HCT116 (cell line): Measurements from ENCODE around the gene TMEM147. TPM values are rescaled to one million over a fixed set of nuclear protein-coding genes. Genes with fewer than 3 reads are reported as not detected.

ENCODE experiments used
- ATAC-seq: fragments of 200-7000 bp; cut with Tn5 transposase; 2 replicates; pipeline ENCODE4 v1.9.1; 2020; ENCODE audit warnings: mild to moderate bottlenecking, moderate library complexity
- BruUV-seq: library from RNA; stranded (reverse); fragments of 400-500 nt; replicated peaks from 2 replicates; lab custom pipeline; 2021; lab: Mats Ljungman, UMichigan
- CTCF ChIA-PET: fragments of 300-600 bp; sonication (Branson Sonifier 250); formaldehyde crosslinking; loops from one replicate; lab custom pipeline; 2021; ENCODE audit warnings: antibody characterized with exemption; lab: Charles Lee
- POLR2A ChIA-PET: fragments of 300-600, 350-600 bp; sonication (Branson Sonifier 250); formaldehyde crosslinking; loops from one replicate; lab custom pipeline; 2021; ENCODE audit warnings: antibody characterized with exemption; lab: Charles Lee
- RAD21 ChIA-PET, 2 experiments: fragments of 300-600 bp; sonication (Branson Sonifier 250); formaldehyde crosslinking; loops; one replicate each; lab custom pipeline; 2023; ENCODE audit warnings: low total read pairs in 2 of 2; ENCODE audit not compliant: uncharacterized antibody in 2 of 2, unreplicated experiment in 2 of 2, low non-redundant PET in 1 of 2; lab: Charles Lee
- DNase-seq: peaks from one replicate; pipeline ENCODE4 v3.0.0-alpha.2; 2010; ENCODE audit warnings: low read depth, low spot score
- H2AFZ ChIP-seq: fragments of 200-600 bp; shearing (Covaris generic), sonication (generic); 2 replicates; pipeline ENCODE4 v1.6.1; 2017; ENCODE audit warnings: low read depth, mixed run types, mixed read lengths, antibody characterized with exemption, low read length; ENCODE audit not compliant: poor library complexity, severe bottlenecking
- H3K27ac ChIP-seq: 2 replicates; pipeline ENCODE4 v1.5.1; 2012; ENCODE audit warnings: low read depth, low read length
- H3K27me3 ChIP-seq: fragments of 200-600 bp; sonication (generic); 2 replicates; pipeline ENCODE4 v1.6.1; 2016; ENCODE audit warnings: mixed run types, low read length, mixed read lengths; ENCODE audit not compliant: insufficient read depth
- H3K36me3 ChIP-seq, 2 experiments: fragments of 200-500 bp in 1 of 2; fragments of 200-600 bp in 1 of 2; sonication (Bioruptor generic) in 1 of 2; sonication (generic) in 1 of 2; 2 replicates each; pipeline versions ENCODE4 v1.5.1 to v1.6.1; 2014 to 2016; ENCODE audit warnings: low read length in 2 of 2, inconsistent platforms in 1 of 2, mixed read lengths in 1 of 2, mixed run types in 1 of 2; ENCODE audit not compliant: insufficient read depth in 2 of 2, control insufficient read depth in 1 of 2
- H3K4me1 ChIP-seq, 2 experiments: fragments of 200-600 bp in 1 of 2; sonication (generic) in 1 of 2; 2 replicates each; pipeline versions ENCODE4 v1.5.1 to v1.6.1; 2012 to 2017; ENCODE audit warnings: low read length in 2 of 2, inconsistent platforms in 1 of 2, mild to moderate bottlenecking in 1 of 2, mixed read lengths in 1 of 2, mixed run types in 1 of 2, moderate library complexity in 1 of 2; ENCODE audit not compliant: insufficient read depth in 2 of 2, control insufficient read depth in 1 of 2
- H3K4me2 ChIP-seq: fragments of 200-600 bp; sonication (generic); 2 replicates; pipeline ENCODE4 v1.6.1; 2017; ENCODE audit warnings: mixed run types, low read length, mixed read lengths
- H3K4me3 ChIP-seq, 2 experiments: fragments of 200-600 bp in 1 of 2; sonication (generic) in 1 of 2; replicated peaks in 1 of 2; 2 replicates each; pipeline ENCODE4 v1.5.1; 2011 to 2016; ENCODE audit warnings: low read length in 2 of 2, control low read depth in 1 of 2, low read depth in 1 of 2, mild to moderate bottlenecking in 1 of 2, mixed read lengths in 1 of 2, mixed run types in 1 of 2
- H3K79me2 ChIP-seq: fragments of 200-600 bp; sonication (generic); 2 replicates; pipeline ENCODE4 v1.6.1; 2017; ENCODE audit warnings: mild to moderate bottlenecking, mixed run types, low read length, moderate library complexity, mixed read lengths; ENCODE audit not compliant: insufficient read depth
- H3K9ac ChIP-seq: fragments of 200-600 bp; sonication (generic); 2 replicates; pipeline ENCODE4 v1.6.1; 2016; ENCODE audit warnings: low read length, mixed read lengths
- H3K9me2 ChIP-seq: fragments of 200-600 bp; sonication (generic), shearing (Covaris generic); 2 replicates; pipeline ENCODE4 v1.6.1; 2017; ENCODE audit warnings: mixed run types, mild to moderate bottlenecking, moderate library complexity; ENCODE audit not compliant: insufficient read depth
- H3K9me3 ChIP-seq, 2 experiments: fragments of 200-500 bp in 1 of 2; fragments of 200-600 bp in 1 of 2; sonication (Bioruptor generic) in 1 of 2; sonication (generic) in 1 of 2; 2 replicates each; pipeline ENCODE4 v1.6.1; 2014 to 2017; ENCODE audit warnings: low read length in 2 of 2, mixed read lengths in 2 of 2, inconsistent platforms in 1 of 2, low read depth in 1 of 2, mild to moderate bottlenecking in 1 of 2, mixed run types in 1 of 2, moderate library complexity in 1 of 2; ENCODE audit not compliant: control insufficient read depth in 1 of 2, insufficient read depth in 1 of 2
- H4K20me1 ChIP-seq: fragments of 200-600 bp; sonication (generic), shearing (Covaris generic); 2 replicates; pipeline ENCODE4 v1.6.1; 2017; ENCODE audit warnings: mixed run types, mild to moderate bottlenecking, moderate library complexity; ENCODE audit not compliant: insufficient read depth
- CBX3 ChIP-seq: IDR thresholded peaks from 2 replicates; pipeline ENCODE4 v1.6.1; 2012; ENCODE audit warnings: low read depth
- POLR2AphosphoS5 ChIP-seq: IDR thresholded peaks from 2 replicates; pipeline ENCODE4 v1.6.1; 2011; ENCODE audit warnings: mild to moderate bottlenecking, low read depth, low read length, moderate library complexity
- ZFX ChIP-seq: fragments of 450-650 bp; IDR thresholded peaks from 2 replicates; pipeline ENCODE4 v1.6.1; 2017
- intact Hi-C: fragments of 100-400 bp; cut with micrococcal nuclease; formaldehyde crosslinking; loops from 2 replicates; pipeline ENCODE4 v1.10.0; 2022
- total RNA-seq: library from RNA; stranded (reverse); gene quantifications from one replicate; pipeline ENCODE4 v1.2.1, GENCODE V29; 2021; ENCODE audit not compliant: unreplicated experiment

The TMEM147 gene
- total RNA-seq, 1 experiment from 2014 or later, result 128 TPM

DNA sequence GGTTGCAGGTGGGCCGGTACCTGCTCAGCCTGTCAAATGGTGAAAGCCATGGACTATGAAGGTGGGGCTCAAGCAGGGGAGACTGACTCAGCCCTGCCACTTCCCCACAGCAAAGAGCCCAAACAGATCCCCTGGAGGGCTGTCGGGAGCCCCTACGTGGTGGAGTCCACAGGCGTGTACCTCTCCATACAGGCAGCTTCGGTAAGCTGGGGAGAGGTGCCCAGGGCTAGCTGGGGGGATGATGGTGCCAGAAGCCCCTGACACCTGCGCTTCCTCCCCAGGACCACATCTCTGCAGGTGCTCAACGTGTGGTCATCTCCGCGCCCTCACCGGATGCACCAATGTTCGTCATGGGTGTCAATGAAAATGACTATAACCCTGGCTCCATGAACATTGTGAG, 3.2 kb upstream of the TMEM147 start:
- DNase-seq (no peak), ATAC-seq (no peak)
- Histone ChIP-seq H4K20me1 (no peaks in the 10 kb centered on the region), H3K4me1 (peaks cover 9 to 18% of the 10 kb centered on the region in 2 experiments), H3K27me3 (no peaks in the 10 kb centered on the region), H3K9me2 (no peaks in the 10 kb centered on the region), H3K9ac (no peak overlapping the region), H3K4me3 (no peak overlapping the region), H3K27ac (no peak overlapping the region), H3K36me3 (peaks cover 8 to 38% of the 10 kb centered on the region in 2 experiments; a peak in 3 of 4 replicates), H3K79me2 (peaks cover 43% of the 10 kb centered on the region), H3K9me3 (no peaks in the 10 kb centered on the region), H3K4me2 (no peak overlapping the region), H2AFZ (no peak overlapping the region)
- RAD21 ChIA-PET, result no interaction called here
- intact Hi-C loops, result loop anchor here (10.0 kb wide), 1 partner anchor 393 kb away; the partner anchor contains the start of gene LRFN3
- no TSS peak for BruUV-seq
- POLR2A ChIA-PET, result no interaction called here
- no peak for TF ChIP-seq ZFX
- TF ChIP-seq CBX3, result no peak
- CTCF ChIA-PET, result no interaction called here

DNA sequence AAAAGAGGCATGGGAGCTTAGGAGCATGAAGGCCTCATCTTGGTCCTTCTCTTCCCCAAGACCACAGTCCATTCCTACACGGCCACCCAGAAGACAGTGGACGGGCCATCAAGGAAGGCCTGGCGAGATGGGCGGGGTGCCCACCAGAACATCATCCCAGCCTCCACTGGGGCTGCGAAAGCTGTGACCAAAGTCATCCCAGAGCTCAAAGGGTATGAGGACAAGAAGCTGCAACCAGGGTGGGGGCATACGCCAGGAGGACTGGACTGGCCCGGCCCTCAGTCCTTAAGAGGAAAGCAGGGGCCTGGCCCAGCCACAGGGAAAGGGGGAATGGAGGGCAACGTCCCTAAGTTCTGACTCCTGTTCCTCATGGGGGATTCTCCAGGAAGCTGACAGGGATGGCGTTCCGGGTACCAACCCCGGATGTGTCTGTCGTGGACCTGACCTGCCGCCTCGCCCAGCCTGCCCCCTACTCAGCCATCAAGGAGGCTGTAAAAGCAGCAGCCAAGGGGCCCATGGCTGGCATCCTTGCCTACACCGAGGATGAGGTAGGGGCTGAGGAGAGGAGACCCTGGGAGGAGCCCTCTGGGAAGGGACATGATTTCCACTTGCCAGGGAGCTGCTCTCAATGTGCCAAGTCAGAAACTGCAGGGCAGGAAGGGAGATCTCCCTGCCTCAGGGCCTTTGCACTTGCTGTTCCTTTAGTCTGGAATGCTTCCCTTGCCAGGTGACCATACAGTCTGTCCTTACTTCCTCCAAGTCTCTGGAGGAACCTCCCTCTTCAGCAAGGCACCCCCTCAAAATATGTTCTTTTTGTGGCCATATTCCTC, 1.9 kb upstream of the TMEM147 start:
- Histone ChIP-seq H3K9me2 (no peaks in the 10 kb centered on the region), H3K4me1 (peaks cover 9 to 18% of the 10 kb centered on the region in 2 experiments), H3K27ac (no peak overlapping the region), H3K79me2 (peaks cover 53% of the 10 kb centered on the region), H3K4me3 (peak overlapping the region; percentile 69 to 100), H3K9ac (peak overlapping the region; percentile 100; the same call in 1 of the 2 replicates), H3K36me3 (peaks cover 11 to 42% of the 10 kb centered on the region in 2 experiments; a peak in 3 of 4 replicates)
- CTCF ChIA-PET, result no interaction called here
- no TSS peak for BruUV-seq
- intact Hi-C loops, result loop anchor here (10.0 kb wide), 1 partner anchor 391 kb away; the partner anchor contains the start of gene LRFN3
- no peak for DNase-seq
- TF ChIP-seq POLR2AphosphoS5, result 0 out of 2 replicates have a peak, but pooled peaks have one; percentile 15
- no peak for TF ChIP-seq ZFX
- TF ChIP-seq, all 23 proteins: peak for 1
- ChIA-PET POLR2A (interaction anchor here (0.8 kb wide), 1 partner anchor 100 kb away, joined by 3 read pairs; no protein-coding TSS in a partner anchor), RAD21 (no interaction called here)
- H3K4me2 ChIP-seq, result peak overlapping the region; percentile 98
- H3K27me3 ChIP-seq, result no peaks in the 10 kb centered on the region
- H4K20me1 ChIP-seq, result no peaks in the 10 kb centered on the region
- H2AFZ ChIP-seq, result no peak overlapping the region
- H3K9me3 ChIP-seq, result no peaks in the 10 kb centered on the region
- no peak for ATAC-seq
